Left ventricle myocardium inferior (tissue), 1 donor: ENCODE measurements around the gene PROP1. TPM values are rescaled to one million over a fixed set of nuclear protein-coding genes. Genes with fewer than 3 reads are reported as not detected.

Experiments
- DNase-seq: peaks from one replicate; pipeline ENCODE4 v3.0.0-alpha.2; 2020
- H3K27ac ChIP-seq: fragments of 200-600 bp; replicated peaks from 2 replicates; pipeline ENCODE4 v1.8.0; 2021
- H3K27me3 ChIP-seq: fragments of 200-600 bp; 2 replicates; pipeline ENCODE4 v1.8.0; 2021; ENCODE audit warnings: low read depth
- H3K36me3 ChIP-seq: fragments of 200-600 bp; 2 replicates; pipeline ENCODE4 v1.8.0; 2021
- H3K4me1 ChIP-seq: fragments of 200-600 bp; 2 replicates; pipeline ENCODE4 v1.8.0; 2021
- H3K4me3 ChIP-seq: fragments of 200-600 bp; 2 replicates; pipeline ENCODE4 v1.8.0; 2021; ENCODE audit warnings: mild to moderate bottlenecking, moderate library complexity
- H3K9me3 ChIP-seq: fragments of 200-600 bp; replicated peaks from 2 replicates; pipeline ENCODE4 v1.8.0; 2021
- intact Hi-C: fragments of 100-400 bp; cut with micrococcal nuclease; formaldehyde crosslinking; loops from one replicate; pipeline ENCODE4 v1.11.0; 2022
- total RNA-seq: library from RNA; stranded (reverse); fragmentation: NEBNext Ultra II Directional; extraction: Animal tissue kit (Norgen Biotek cat#: 25700); gene quantifications from one replicate; pipeline ENCODE4 v1.2.1, GENCODE V29; 2021
- TF ChIP-seq, protein P1 (sequence below): fragments of 200-600 bp; IDR thresholded peaks from 2 replicates; pipeline ENCODE4 v1.8.0; 2021; ENCODE audit warnings: antibody characterized with exemption, mild to moderate bottlenecking, borderline replicate concordance
- donor health status: DM: no; HTN: yes; CAD: no; lungs with severe emphysema.

Gene PROP1
- total RNA-seq, 1 donor from 2014 or later, result not detected

DNA sequence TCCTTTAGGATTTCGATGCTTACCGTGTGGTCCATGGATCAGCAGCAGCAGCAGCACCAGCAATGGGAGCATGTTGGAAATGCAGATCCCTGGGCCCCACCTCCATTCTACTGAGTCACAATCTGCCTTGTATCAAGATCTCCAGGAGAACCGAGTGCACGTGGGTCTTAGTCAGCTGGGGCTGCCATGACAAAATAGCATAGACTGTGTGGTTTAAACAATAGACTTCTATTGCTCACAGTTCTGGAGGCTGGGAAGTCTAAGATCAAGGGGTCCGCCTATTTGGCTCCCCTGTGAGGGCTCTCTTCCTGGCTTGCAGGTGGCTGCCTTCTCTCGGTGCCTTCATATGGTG lies 1.3 kb upstream of the PROP1 start:
- H3K27ac ChIP-seq, result no peak overlapping the region
- H3K9me3 ChIP-seq, result no peaks in the 10 kb centered on the region
- no peaks in the 10 kb centered on the region for H3K36me3 ChIP-seq
- TF ChIP-seq, protein P1, sequence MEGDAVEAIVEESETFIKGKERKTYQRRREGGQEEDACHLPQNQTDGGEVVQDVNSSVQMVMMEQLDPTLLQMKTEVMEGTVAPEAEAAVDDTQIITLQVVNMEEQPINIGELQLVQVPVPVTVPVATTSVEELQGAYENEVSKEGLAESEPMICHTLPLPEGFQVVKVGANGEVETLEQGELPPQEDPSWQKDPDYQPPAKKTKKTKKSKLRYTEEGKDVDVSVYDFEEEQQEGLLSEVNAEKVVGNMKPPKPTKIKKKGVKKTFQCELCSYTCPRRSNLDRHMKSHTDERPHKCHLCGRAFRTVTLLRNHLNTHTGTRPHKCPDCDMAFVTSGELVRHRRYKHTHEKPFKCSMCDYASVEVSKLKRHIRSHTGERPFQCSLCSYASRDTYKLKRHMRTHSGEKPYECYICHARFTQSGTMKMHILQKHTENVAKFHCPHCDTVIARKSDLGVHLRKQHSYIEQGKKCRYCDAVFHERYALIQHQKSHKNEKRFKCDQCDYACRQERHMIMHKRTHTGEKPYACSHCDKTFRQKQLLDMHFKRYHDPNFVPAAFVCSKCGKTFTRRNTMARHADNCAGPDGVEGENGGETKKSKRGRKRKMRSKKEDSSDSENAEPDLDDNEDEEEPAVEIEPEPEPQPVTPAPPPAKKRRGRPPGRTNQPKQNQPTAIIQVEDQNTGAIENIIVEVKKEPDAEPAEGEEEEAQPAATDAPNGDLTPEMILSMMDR, result no peak
- peaks cover 91% of the 10 kb centered on the region for H3K27me3 ChIP-seq
- intact Hi-C loops, result no loop called here
- no peaks in the 10 kb centered on the region for H3K4me1 ChIP-seq
- H3K4me3 ChIP-seq, result no peak overlapping the region
- no peak for DNase-seq

DNA sequence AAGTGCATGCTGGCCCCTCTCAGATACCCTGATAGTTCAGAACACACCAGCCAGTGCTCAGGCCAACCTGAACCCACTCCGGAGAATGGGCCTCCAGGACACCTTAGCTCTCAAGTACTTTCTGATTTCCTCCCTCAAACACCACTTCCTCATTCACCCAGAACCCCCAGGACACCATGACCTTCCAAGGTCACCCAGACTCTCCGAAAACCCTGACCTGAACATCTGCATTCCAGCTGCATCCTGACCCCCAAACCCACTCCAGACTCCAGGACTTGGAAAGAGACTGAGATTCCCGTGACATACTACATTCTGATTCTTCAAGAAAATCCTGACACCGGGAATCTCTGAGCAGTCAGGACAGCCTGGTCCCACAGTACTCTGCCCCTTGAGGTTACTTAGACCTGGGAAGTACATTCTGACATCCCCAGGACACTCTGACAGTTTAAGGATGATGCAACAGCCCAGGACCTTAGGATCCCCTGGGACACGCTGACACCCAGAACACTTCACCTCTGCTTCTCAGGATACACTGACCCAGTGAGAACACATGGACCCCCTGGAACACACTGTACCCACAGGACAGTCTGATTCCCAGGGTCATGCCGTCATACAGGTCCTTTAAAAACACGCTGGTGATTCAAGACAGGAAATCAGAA lies 747 bp upstream of the PROP1 start:
- no peak for DNase-seq
- H3K27ac ChIP-seq, result no peak overlapping the region
- H3K27me3 ChIP-seq, result peaks cover 91% of the 10 kb centered on the region
- TF ChIP-seq, protein P1, result no peak
- no peak overlapping the region for H3K4me3 ChIP-seq
- intact Hi-C loops, result no loop called here
- H3K4me1 ChIP-seq, result no peaks in the 10 kb centered on the region
- H3K9me3 ChIP-seq, result no peaks in the 10 kb centered on the region
- H3K36me3 ChIP-seq, result no peaks in the 10 kb centered on the region

DNA sequence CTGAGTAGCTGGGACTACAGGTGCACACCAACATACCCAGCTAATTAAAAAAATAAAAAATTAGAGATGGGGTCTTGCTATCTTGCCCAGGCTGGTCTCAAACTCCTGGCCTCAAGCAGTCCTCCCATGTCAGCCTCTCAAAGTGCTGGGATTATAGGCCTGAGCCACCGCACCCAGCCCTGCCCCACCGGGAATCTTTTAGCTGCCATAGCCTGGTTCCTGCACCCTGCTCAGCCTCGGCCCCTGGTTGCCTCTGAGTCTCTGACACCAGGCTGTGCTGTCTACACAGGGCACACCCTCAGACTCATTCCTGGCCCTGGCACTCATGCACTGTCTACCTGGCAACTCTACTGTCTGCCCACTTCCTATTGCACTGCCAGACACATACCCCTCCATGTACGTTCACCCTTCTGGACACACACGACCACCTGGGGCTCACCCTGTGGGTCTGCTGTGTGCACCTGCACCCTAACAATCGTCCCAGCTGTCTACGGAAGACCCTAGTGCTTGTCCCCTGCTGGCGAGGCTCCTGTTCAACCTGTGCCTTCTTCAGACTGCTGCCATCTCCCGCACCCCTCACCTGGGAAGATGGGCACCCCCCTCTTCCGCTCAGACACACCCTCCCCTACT lies 1.4 kb downstream of the PROP1 start:
- TF ChIP-seq, protein P1, result no peak
- intact Hi-C loops, result no loop called here
- Histone ChIP-seq H3K4me3 (no peak overlapping the region), H3K4me1 (no peaks in the 10 kb centered on the region), H3K27ac (no peak overlapping the region), H3K36me3 (no peaks in the 10 kb centered on the region), H3K27me3 (peaks cover 89% of the 10 kb centered on the region), H3K9me3 (no peaks in the 10 kb centered on the region)
- no peak for DNase-seq

DNA sequence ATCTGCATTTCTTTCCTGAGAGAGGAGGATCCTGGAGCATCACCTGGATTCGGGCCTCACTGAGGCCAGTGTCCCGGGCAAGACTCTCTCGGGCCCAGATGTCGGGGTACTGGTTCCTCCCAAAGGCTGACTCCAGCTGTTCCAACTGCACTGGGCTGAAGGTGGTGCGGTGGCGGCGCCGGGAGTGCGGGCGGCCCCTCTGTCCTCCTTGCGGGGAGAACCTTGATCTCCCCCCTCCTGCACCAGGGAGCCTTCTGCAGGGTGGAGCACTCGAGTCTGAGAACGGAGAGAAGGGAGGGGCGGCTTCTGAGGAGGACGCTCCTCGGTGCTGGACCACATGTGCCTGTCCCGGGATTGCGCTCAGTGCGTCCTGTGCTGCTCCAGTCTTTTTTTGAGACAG lies 2.0 kb downstream of the PROP1 start:
- H3K9me3 ChIP-seq, result no peaks in the 10 kb centered on the region
- H3K4me1 ChIP-seq, result no peaks in the 10 kb centered on the region
- no peak overlapping the region for H3K4me3 ChIP-seq
- peaks cover 89% of the 10 kb centered on the region for H3K27me3 ChIP-seq
- no peak for DNase-seq
- no peaks in the 10 kb centered on the region for H3K36me3 ChIP-seq
- no peak overlapping the region for H3K27ac ChIP-seq
- TF ChIP-seq, protein P1, result no peak
- intact Hi-C loops, result no loop called here

- DNase-seq, result no peak
- no peak overlapping the region for H3K4me3 ChIP-seq
- H3K4me1 ChIP-seq, result no peaks in the 10 kb centered on the region
- H3K9me3 ChIP-seq, result no peaks in the 10 kb centered on the region
- no peak overlapping the region for H3K27ac ChIP-seq
- intact Hi-C loops, result no loop called here
- H3K36me3 ChIP-seq, result no peaks in the 10 kb centered on the region
- TF ChIP-seq, protein P1, result no peak
- H3K27me3 ChIP-seq, result peaks cover 91% of the 10 kb centered on the region
Observed at GRCh38 chr5:177992466-177992865, 3.6 kb downstream of the PROP1 start.
